ENCODE results near the gene ABAT.
A peak's percentile ranks its signal among the peaks of the same experiment; 100 is the strongest.
"Not testable (repeated sequence)": the region's sequence is repeated elsewhere in the genome, so short reads cannot be mapped to it uniquely, and the experiment has no call there.

The ABAT gene

GRCh38 chr16:8796469-8797363, 122.3 kb downstream of the ABAT start:
- no peak for TF ChIP-seq CTCF (IDR thresholded peaks at IDR 0.05; ENCODE audit: low read depth, low read length)
- H3K4me3 ChIP-seq (ENCODE audit: low read depth, low read length) = peak overlapping the region; percentile 100

- no peak for TF ChIP-seq CTCF (IDR thresholded peaks at IDR 0.05; ENCODE audit: low read depth, low read length)
- H3K4me3 ChIP-seq (ENCODE audit: low read depth, low read length) = peak within 1 kb of the TSS; percentile 100
Observed at GRCh38 chr16:8797364-8798173, 123.2 kb downstream of the ABAT start, which contains the start of the genes PMM2 and TMEM186. TSS of gene PMM2 (plus strand) at chr16:8797839. CDS start at chr16:8797883, 44 bp downstream. TSS of gene TMEM186 (minus strand) at chr16:8797639. CDS start at chr16:8797614, 25 bp downstream.

- H3K4me3 ChIP-seq (ENCODE audit: low read depth, low read length) = peak overlapping the region; percentile 100
Observed at GRCh38 chr16:8798174-8798527, 123.7 kb downstream of the ABAT start.

GRCh38 chr16:8798535-8799157, 124.2 kb downstream of the ABAT start:
- TF ChIP-seq CTCF (IDR thresholded peaks at IDR 0.05; ENCODE audit: low read depth, low read length) = no peak
- peak overlapping the region; percentile 100 for H3K4me3 ChIP-seq (ENCODE audit: low read depth, low read length)

More at GRCh38 chr16:8798174-8798527, 123.7 kb downstream of the ABAT start:
- no peak for TF ChIP-seq CTCF (IDR thresholded peaks at IDR 0.05; ENCODE audit: low read depth, low read length)

- TF ChIP-seq CTCF (IDR thresholded peaks at IDR 0.05; ENCODE audit: low read depth, low read length) = no peak
- no peak overlapping the region for H3K4me3 ChIP-seq (ENCODE audit: low read depth, low read length)
Observed at GRCh38 chr16:8801701-8802100, 127.3 kb downstream of the ABAT start.

GRCh38 chr16:8803733-8804132, 129.3 kb downstream of the ABAT start:
- not testable (repeated sequence) for H3K4me3 ChIP-seq (ENCODE audit: low read depth, low read length)

- TF ChIP-seq CTCF (IDR thresholded peaks at IDR 0.05; ENCODE audit: low read depth, low read length) = no peak
Observed at GRCh38 chr16:8804313-8804712, 129.9 kb downstream of the ABAT start.

More at GRCh38 chr16:8804313-8804712, 129.9 kb downstream of the ABAT start:
- H3K4me3 ChIP-seq (ENCODE audit: low read depth, low read length) = no peak overlapping the region
